Loucy (cell line): ENCODE measurements around the gene PROX2.

ENCODE experiments used
- CTCF ChIP-seq: fragments of 200-600 bp; sonication (generic); conservative IDR thresholded peaks from 2 replicates; pipeline ENCODE4 v1.5.1; 2014; ENCODE audit warnings: mild to moderate bottlenecking, antibody characterized with exemption, low read length
- EZH2phosphoT487 ChIP-seq: fragments of 200-600 bp; IDR thresholded peaks from 2 replicates; pipeline ENCODE4 v1.6.1; 2018; ENCODE audit warnings: antibody characterized with exemption, mild to moderate bottlenecking, moderate library complexity, borderline replicate concordance

GRCh38 chr14:74846968-74847665, 28.8 kb downstream of the PROX2 start:
- no peak for TF ChIP-seq CTCF
- no peak for TF ChIP-seq EZH2phosphoT487
